Neural cell (in vitro differentiated cells): ENCODE measurements around the gene UBE2QL1.

Experiments
- EP300 ChIP-seq: fragments of 450-650 bp; conservative IDR thresholded peaks from 2 replicates; pipeline ENCODE4 v1.6.1; 2014; ENCODE audit warnings: antibody characterized with exemption, mild to moderate bottlenecking, moderate library complexity; ENCODE audit not compliant: poor library complexity, severe bottlenecking
- EZH2 ChIP-seq: fragments of 200-600, 300-800 bp; shearing (Covaris generic), sonication (generic); IDR thresholded peaks from 2 replicates; pipeline ENCODE4 v1.6.1; 2014; ENCODE audit warnings: antibody characterized with exemption, low read length, borderline replicate concordance, mild to moderate bottlenecking; ENCODE audit not compliant: insufficient read depth, poor library complexity, severe bottlenecking
- MXI1 ChIP-seq: fragments of 450-650 bp; conservative IDR thresholded peaks from 2 replicates; pipeline ENCODE4 v1.6.1; 2014; ENCODE audit warnings: antibody characterized with exemption, mild to moderate bottlenecking; ENCODE audit not compliant: poor library complexity, severe bottlenecking
- POLR2AphosphoS5 ChIP-seq: IDR thresholded peaks from 2 replicates; pipeline ENCODE4 v1.6.1; 2012
- REST ChIP-seq: IDR thresholded peaks from 2 replicates; pipeline ENCODE4 v1.6.1; 2012; ENCODE audit warnings: borderline replicate concordance
- SMC3 ChIP-seq: fragments of 450-650 bp; conservative IDR thresholded peaks from 2 replicates; pipeline ENCODE4 v1.6.1; 2014; ENCODE audit warnings: antibody characterized with exemption, mild to moderate bottlenecking, moderate library complexity; ENCODE audit not compliant: poor library complexity
- TAF1 ChIP-seq: IDR thresholded peaks from 2 replicates; pipeline ENCODE4 v1.6.1; 2012; ENCODE audit warnings: low read depth
- TF ChIP-seq, protein P1 (sequence below): fragments of 450-650 bp; IDR thresholded peaks from 2 replicates; pipeline ENCODE4 v1.5.1; 2014; ENCODE audit warnings: antibody characterized with exemption, mild to moderate bottlenecking, moderate library complexity; ENCODE audit not compliant: poor library complexity, severe bottlenecking

- TF ChIP-seq EZH2 (no peak), REST (no peak), MXI1 (no peak), POLR2AphosphoS5 (no peak), EP300 (no peak), SMC3 (no peak), TAF1 (no peak)
- TF ChIP-seq, protein P1, sequence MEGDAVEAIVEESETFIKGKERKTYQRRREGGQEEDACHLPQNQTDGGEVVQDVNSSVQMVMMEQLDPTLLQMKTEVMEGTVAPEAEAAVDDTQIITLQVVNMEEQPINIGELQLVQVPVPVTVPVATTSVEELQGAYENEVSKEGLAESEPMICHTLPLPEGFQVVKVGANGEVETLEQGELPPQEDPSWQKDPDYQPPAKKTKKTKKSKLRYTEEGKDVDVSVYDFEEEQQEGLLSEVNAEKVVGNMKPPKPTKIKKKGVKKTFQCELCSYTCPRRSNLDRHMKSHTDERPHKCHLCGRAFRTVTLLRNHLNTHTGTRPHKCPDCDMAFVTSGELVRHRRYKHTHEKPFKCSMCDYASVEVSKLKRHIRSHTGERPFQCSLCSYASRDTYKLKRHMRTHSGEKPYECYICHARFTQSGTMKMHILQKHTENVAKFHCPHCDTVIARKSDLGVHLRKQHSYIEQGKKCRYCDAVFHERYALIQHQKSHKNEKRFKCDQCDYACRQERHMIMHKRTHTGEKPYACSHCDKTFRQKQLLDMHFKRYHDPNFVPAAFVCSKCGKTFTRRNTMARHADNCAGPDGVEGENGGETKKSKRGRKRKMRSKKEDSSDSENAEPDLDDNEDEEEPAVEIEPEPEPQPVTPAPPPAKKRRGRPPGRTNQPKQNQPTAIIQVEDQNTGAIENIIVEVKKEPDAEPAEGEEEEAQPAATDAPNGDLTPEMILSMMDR = no peak
Measured at GRCh38 chr5:6491196-6491918, 42.7 kb downstream of the UBE2QL1 start.
